ENCODE results near the gene SCIN.

DNA sequence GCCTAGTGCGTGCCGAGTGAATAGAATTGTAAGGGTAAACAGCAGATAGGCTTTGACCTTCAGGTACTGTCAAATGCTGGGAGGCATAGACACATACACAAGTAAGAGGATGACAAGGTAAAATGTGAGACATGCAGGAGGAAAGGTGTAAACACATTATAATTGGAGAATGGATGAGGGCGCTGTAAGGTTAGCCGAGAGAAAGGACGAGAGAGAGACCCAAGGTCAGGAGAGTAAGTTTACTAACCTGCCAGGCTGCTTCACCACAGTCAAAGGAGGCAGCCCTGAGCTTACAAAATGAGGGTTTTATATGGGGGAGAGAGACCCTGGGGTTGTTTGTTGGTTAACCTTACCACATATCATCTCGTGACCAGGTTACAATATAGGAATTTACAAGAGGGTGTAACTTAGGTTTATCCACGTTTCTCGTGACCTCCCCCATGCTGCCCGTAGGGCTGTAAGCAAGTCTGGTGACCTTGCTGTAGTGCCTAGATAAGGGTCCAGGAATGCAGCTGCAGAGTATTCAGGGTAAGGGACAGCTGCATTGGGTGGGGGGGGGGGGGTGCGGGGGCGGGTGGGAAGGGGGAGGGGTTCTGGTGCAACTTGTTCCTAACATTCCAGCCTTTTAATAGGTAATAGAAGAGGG is 17.9 kb downstream of the SCIN start:
- TF ChIP-seq CTCF (IDR thresholded peaks at IDR 0.05) (no peak), POLR2A (IDR thresholded peaks at IDR 0.05) (no peak)
